Coronary artery (tissue), 2 donors: ENCODE measurements around the gene CTNNA2.

Experiments
- DNase-seq: peaks from one replicate; pipeline ENCODE4 v3.0.0-alpha.2; 2017; ENCODE audit warnings: low spot score
- H3K27ac ChIP-seq, 2 donors: fragments of 200-600 bp; sonication (generic); one replicate each; pipeline ENCODE4 v1.5.1; 2016 to 2019
- H3K4me3 ChIP-seq: fragments of 200-600 bp; sonication (generic); 2 replicates; pipeline ENCODE4 v1.5.1; 2016; ENCODE audit warnings: mild to moderate bottlenecking, moderate library complexity
- CTCF ChIP-seq: fragments of 200-600 bp; sonication (generic); IDR thresholded peaks from one replicate; pipeline ENCODE4 v1.5.1; 2019; ENCODE audit warnings: antibody characterized with exemption

CTNNA2 gene

DNA sequence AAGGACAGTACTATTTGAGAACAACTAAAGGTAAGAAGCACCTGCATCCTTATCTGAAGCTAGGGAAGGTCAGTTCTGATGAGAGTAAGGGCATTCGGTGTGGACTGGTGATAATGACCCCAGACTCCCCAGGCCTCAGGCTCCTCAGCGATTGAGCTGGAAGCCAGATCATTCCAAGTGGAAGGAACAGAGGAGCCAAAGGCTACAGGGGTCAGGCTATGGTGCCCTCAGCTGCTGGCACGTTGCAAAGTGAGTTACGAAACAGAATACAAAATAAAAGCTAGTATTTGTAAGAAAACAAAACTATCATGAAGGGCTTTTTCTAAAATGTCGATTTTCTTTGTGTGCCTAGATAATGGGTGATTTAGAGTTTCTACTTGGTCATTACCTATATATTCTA lies 960.2 kb downstream of the CTNNA2 start:
- DNase-seq = no peak
- TF ChIP-seq CTCF = no peak
- H3K4me3 ChIP-seq = no peak overlapping the region
- H3K27ac ChIP-seq = no peak overlapping the region

- no peak overlapping the region for H3K4me3 ChIP-seq
- DNase-seq = no peak
- no peak for TF ChIP-seq CTCF
- H3K27ac ChIP-seq = no peak overlapping the region
Measured at GRCh38 chr2:80473796-80474195, 960.9 kb downstream of the CTNNA2 start.

DNA sequence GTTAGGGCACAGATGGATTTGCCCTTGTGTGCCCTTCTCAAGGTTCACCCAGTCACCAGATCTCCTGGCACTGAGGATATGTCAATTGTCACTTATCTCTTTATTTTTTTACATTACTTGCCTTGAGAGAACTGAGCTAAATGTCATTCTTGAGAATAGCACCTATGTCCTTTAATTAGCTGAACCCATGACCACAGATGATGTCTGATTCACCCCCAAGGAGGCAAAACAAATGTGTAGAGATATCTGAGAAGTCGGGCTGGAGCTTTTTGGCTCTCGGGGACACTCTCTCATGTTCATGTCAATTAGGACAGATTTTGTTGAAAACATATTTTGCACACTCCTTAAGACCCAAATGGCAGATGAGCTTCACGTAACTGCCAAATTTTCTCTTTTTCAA lies 963.1 kb downstream of the CTNNA2 start:
- Histone ChIP-seq H3K27ac (no peak overlapping the region), H3K4me3 (no peak overlapping the region)
- no peak for DNase-seq
- no peak for TF ChIP-seq CTCF

- no peak for TF ChIP-seq CTCF
- H3K27ac ChIP-seq = no peak overlapping the region
- DNase-seq = no peak
- H3K4me3 ChIP-seq = no peak overlapping the region
Measured at GRCh38 chr2:80476535-80477117, 963.8 kb downstream of the CTNNA2 start.

DNA sequence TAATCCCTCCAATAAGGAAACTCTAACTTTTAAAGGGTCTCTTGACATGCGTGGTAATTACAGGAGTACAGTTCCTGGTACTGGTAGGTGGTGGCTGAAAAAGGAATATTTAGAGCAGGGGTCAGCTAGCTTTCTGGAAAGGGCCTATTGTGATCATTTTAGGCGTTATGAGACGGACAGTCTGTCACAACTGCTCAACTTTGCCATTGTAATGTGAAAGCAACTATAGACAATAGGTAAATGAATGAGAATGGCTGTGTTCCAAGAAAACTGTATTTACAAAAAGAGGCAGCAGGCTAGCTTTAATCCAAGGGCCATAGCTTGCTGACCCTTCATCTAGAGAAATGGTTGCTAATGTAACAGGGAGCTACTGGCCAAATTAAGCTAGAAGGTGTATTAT lies 969.4 kb downstream of the CTNNA2 start:
- Histone ChIP-seq H3K27ac (no peak overlapping the region), H3K4me3 (no peak overlapping the region)
- DNase-seq = no peak
- no peak for TF ChIP-seq CTCF

DNA sequence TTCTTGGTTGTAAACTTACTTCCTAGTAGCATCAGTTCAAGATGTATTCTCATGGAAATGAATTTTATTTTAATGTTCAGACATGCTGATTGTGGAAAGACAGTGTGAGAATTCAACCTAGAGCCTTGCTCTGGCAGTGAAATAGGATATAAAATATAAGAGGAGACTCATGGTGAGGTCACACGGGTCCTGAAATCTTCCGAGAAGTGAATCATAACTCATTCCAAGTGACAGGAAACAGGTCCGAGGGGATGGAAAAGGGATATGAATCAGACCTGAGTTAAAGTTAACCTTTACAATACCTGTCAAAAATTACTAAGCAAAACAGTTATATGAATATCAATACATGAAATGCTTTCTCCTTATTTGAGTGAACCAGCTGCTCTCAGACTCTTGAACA lies 976.9 kb downstream of the CTNNA2 start:
- H3K4me3 ChIP-seq = no peak overlapping the region
- no peak overlapping the region for H3K27ac ChIP-seq
- TF ChIP-seq CTCF = no peak
- no peak for DNase-seq

DNA sequence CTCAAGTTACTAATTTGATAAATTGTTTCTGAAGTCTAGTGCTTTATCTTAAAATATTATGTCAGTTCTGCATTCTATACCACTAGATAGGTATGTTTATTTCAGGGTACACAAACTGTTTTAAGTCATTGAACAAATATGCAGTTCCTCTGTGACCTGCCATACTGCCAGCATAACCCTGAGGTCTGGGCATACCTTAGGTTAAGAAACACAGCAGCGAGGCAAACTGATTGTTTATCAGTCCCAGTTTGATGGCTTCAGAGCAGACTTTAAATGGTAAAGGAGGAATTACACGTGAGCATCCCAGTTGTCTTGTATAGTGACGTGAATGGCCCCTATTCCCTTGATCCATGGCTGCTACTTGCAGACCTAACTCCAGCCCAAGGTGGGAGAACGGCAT lies 978.1 kb downstream of the CTNNA2 start:
- no peak for TF ChIP-seq CTCF
- DNase-seq = no peak
- H3K4me3 ChIP-seq = no peak overlapping the region
- H3K27ac ChIP-seq = no peak overlapping the region
